Astrocyte of the spinal cord (primary cell): ENCODE data around the gene MEF2D.

Source experiments
- DNase-seq: peaks from one replicate; pipeline ENCODE4 v3.0.0; 2011; ENCODE audit warnings: low read depth, low spot score
- H3K4me3 ChIP-seq: 2 replicates; pipeline ENCODE4 v1.5.1; 2011; ENCODE audit warnings: low read depth, mild to moderate bottlenecking, low read length, moderate library complexity
- in situ Hi-C: cut with HindIII; loops from 2 replicates; pipeline ENCODE4 v1.10.0; 2017; ENCODE audit warnings: low sequenced_read_pairs
- TF ChIP-seq, protein P1 (sequence below): IDR thresholded peaks from 2 replicates; pipeline ENCODE4 v1.5.1; 2012; ENCODE audit warnings: low read depth, mild to moderate bottlenecking, low read length, inconsistent platforms

MEF2D gene

DNA sequence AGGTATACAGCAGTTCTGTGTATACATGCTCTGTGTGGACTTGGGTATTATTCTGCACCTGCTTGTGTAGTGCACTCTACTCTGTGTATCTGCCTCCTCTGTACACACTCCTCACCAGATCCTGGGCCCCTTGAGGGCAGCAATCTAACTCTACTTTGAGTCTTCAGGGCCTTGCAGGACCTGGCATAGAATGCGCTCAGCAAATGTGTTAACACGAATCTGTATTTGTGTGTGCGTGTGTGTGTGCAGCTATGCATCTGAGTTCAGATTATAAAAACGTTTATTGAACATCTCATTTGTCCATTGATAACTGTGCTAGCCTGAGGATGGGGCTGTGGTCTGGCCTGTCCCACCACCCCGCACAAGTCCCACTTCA is 3.9 kb upstream of the MEF2D start:
- DNase-seq: peak; percentile 31
- TF ChIP-seq, protein P1, sequence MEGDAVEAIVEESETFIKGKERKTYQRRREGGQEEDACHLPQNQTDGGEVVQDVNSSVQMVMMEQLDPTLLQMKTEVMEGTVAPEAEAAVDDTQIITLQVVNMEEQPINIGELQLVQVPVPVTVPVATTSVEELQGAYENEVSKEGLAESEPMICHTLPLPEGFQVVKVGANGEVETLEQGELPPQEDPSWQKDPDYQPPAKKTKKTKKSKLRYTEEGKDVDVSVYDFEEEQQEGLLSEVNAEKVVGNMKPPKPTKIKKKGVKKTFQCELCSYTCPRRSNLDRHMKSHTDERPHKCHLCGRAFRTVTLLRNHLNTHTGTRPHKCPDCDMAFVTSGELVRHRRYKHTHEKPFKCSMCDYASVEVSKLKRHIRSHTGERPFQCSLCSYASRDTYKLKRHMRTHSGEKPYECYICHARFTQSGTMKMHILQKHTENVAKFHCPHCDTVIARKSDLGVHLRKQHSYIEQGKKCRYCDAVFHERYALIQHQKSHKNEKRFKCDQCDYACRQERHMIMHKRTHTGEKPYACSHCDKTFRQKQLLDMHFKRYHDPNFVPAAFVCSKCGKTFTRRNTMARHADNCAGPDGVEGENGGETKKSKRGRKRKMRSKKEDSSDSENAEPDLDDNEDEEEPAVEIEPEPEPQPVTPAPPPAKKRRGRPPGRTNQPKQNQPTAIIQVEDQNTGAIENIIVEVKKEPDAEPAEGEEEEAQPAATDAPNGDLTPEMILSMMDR: no peak
- H3K4me3 ChIP-seq: no peak overlapping the region
- in situ Hi-C loops: no loop called here

GRCh38 chr1:156503698-156504437 is 3.3 kb upstream of the MEF2D start:
- H3K4me3 ChIP-seq: no peak overlapping the region
- TF ChIP-seq, protein P1: no peak
- DNase-seq: no peak
- in situ Hi-C loops: no loop called here

DNA sequence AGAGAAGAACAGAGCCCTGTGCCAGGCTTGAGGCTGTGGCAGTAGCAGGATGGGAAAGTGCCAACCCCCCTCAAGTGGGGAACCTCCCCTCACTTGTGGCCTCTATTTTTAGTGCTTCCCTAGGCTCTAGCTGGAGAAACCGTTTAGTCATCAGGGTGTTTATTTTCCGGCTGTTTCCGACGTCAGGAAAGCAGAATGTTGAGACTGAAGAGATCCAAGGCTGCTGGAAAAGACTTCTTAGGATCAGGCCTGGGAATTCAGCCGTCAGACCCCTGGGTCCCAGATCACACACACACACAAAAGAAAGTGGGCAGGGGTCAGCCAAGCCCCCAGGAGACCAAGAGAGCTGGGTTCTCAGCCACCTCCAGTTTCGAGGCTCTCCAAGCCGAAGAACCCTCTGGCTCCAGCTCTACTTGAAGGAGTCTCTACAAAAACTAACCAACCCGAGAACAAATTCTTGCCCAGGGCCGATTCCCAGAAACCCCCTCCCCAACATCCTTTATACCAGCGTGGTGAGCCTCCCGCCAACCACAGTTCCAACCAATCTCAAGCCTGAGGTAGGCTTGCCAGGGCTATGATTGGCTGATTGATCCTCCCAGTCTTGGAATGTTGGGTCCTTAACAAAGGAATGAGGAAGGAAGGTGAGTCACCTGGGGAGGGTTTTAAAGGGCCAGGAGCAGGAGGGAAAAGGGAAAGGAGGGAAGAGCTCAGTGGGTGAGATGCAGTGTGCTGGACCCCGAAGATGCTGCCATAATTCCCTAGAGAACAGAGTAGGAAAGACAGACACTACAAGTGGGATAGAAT is 2.5 kb upstream of the MEF2D start:
- no peak overlapping the region for H3K4me3 ChIP-seq
- DNase-seq: peak; percentile 94
- in situ Hi-C loops: no loop called here
- TF ChIP-seq, protein P1: no peak

DNA sequence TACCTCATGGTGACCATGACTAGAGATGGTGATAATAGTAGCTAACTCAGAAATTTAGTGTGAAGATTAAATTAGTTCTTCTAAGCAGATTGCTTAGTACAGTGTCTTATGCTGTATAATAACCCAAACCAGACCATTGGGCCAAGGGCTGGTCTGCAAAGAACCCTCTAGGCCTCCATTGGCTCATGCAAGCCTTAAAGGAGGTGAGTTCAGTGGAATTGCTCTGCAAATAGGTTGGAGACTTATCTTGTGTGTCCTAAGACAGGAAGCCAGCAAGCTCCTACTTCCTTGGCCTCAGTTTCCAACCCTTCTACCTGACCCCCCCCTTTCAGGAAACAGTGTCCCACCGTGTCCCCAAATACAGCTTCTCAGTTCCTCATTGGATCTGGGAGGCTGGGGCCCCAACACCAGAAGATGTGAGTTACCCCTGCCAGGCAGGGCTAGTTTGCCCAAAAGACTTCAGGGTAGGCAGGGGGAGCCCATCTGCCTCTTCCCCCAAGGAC is 1.9 kb upstream of the MEF2D start:
- in situ Hi-C loops: no loop called here
- TF ChIP-seq, protein P1: no peak

DNA sequence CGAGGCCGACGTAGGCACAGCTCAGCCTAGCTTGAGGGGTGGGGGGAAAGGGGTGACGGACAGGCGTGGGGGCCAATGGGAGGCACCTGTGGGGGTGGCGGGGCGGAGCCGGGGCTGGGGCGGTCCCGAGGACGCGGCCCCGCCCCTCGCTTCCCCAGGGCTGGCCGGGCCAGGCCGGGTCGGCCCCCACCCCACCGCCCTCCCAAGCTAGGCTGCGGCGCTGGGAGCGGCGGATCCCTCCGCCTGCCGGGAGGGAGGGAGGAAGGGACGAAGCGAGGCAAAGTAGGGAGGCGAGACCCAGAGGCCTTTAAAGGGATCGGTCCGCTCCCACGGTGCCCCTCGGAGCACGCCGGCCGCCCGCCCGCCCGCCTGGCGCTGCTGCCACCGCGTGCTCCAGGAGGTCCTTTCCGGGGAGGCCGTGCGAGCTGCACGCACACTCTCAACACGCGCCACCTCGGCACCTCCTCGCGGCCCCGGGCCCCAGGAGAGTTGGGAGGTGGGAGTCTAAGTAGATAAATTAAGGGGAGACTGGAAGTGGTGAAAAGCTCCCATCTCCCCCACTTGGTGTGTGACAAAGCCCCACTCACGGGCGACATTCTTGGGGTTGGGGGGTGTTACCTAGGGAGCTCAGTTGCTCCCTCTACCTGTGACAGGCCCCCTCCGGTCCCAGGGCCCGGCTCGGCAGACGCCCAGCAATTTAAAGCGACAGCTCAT is 375 bp upstream of the MEF2D start:
- peak; percentile 98 for DNase-seq
- TF ChIP-seq, protein P1: peak; percentile 53
- H3K4me3 ChIP-seq: peak overlapping the region; percentile 100
- in situ Hi-C loops: no loop called here

More for the DNA sequence above, 1.9 kb upstream of the MEF2D start:
- DNase-seq: peak; percentile 38
- H3K4me3 ChIP-seq: no peak overlapping the region

DNA sequence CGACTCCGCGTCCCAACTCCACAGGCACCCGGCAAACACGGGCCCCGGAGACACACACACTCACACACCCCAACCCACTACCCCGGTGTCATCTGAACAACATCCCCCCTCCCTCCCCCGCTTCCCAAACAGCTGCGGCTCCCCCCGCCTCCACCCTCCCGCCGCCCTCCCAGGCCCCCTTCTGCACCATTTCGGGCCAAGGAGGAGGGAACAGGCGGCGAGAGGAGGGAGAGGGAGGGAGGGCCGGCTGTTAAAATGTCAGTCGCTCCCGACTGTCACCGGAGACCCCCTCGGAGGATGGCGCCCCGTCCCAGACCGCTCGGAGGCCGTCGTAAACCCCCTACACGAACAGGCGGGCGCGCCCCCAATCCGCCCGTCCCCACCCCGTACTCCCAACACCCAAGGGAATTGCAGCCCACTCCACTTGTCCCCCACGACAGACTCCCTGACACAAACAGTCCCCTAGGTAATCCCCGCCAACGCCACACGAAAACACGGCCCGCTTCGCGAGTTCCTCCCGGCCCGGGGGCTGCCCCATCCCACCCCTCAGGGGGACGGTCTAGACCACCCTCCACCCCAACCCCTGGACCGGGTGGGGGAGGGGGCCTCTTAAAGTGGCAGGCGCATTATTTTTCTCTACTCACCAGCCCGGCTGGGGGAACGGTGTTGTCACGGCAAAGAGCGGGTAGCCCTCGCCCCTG is 583 bp downstream of the MEF2D start:
- in situ Hi-C loops: no loop called here
- DNase-seq: peak; percentile 29
- peak overlapping the region; percentile 100 for H3K4me3 ChIP-seq
- TF ChIP-seq, protein P1: no peak
